Measurements from ENCODE around the gene MRPS26. TPM values are rescaled to one million over a fixed set of nuclear protein-coding genes. Genes with fewer than 3 reads are reported as not detected.
A peak's percentile ranks its signal among the peaks of the same experiment; 100 is the strongest.

Gene MRPS26
- total and polyA plus RNA-seq, 2 of the 13 experiments (the other 11 are each of a cell fraction or from before 2014, with no cell fraction given) = 89.8 to 187 TPM

GRCh38 chr20:3067139-3068014, 21.5 kb downstream of the MRPS26 start (continued):
- no peak for TF ChIP-seq ZBTB39 (CRISPR knock-in tag; IDR thresholded peaks at IDR 0.05)
- no peak for TF ChIP-seq HMG20B (CRISPR knock-in tag; conservative IDR thresholded peaks at IDR 0.05)
- TF ChIP-seq NONO (IDR thresholded peaks at IDR 0.05) = no peak
- peak; percentile 39; the same call in 1 of the 2 replicates for TF ChIP-seq NONO (CRISPR knock-in tag; conservative IDR thresholded peaks at IDR 0.05)
- no peak for TF ChIP-seq YY1 (IDR thresholded peaks at IDR 0.05; ENCODE audit: insufficient read depth, insufficient replicate concordance, low read depth, low read length)
- TF ChIP-seq ZNF598 (CRISPR knock-in tag; IDR thresholded peaks at IDR 0.05; ENCODE audit: borderline replicate concordance) = no peak
- no peak for TF ChIP-seq NCOA5 (CRISPR knock-in tag; IDR thresholded peaks at IDR 0.05)
- no peak for TF ChIP-seq JUN (CRISPR knock-in tag; IDR thresholded peaks at IDR 0.05)
- peak; percentile 53 for TF ChIP-seq CEBPG (CRISPR knock-in tag; IDR thresholded peaks at IDR 0.05)
- peak; percentile 61; the same call in 1 of the 2 replicates for TF ChIP-seq CEBPB (IDR thresholded peaks at IDR 0.05; ENCODE audit: borderline replicate concordance, low read depth, low read length)
- no peak for TF ChIP-seq ARNT2 (CRISPR knock-in tag; IDR thresholded peaks at IDR 0.05; ENCODE audit: low read depth)
- TF ChIP-seq ZBTB20 (CRISPR knock-in tag; IDR thresholded peaks at IDR 0.05; ENCODE audit: borderline replicate concordance, low read depth) = no peak
- TF ChIP-seq GZF1 (CRISPR knock-in tag; IDR thresholded peaks at IDR 0.05) = no peak
- no peak for TF ChIP-seq ZNF337 (CRISPR knock-in tag; IDR thresholded peaks at IDR 0.05; ENCODE audit: borderline replicate concordance, low read depth)
- TF ChIP-seq FOXP1 (IDR thresholded peaks at IDR 0.05) = no peak
- peak; percentile 52 for TF ChIP-seq FOXP1 (CRISPR knock-in tag; IDR thresholded peaks at IDR 0.05)
- TF ChIP-seq ASH2L (IDR thresholded peaks at IDR 0.05; ENCODE audit: insufficient read length, low read depth, low read length) = no peak
- TF ChIP-seq RXRA (CRISPR knock-in tag; IDR thresholded peaks at IDR 0.05) = no peak
- no peak for TF ChIP-seq NFIC (IDR thresholded peaks at IDR 0.05; ENCODE audit: low read length)
- no peak for TF ChIP-seq SATB2 (CRISPR knock-in tag; IDR thresholded peaks at IDR 0.05)
- TF ChIP-seq BRF2 (CRISPR knock-in tag; IDR thresholded peaks at IDR 0.05) = no peak
- TF ChIP-seq ATF5 (CRISPR knock-in tag; IDR thresholded peaks at IDR 0.05; ENCODE audit: low read depth) = no peak
- TF ChIP-seq XBP1 (CRISPR knock-in tag; IDR thresholded peaks at IDR 0.05) = no peak
- TF ChIP-seq ZNF660 (CRISPR knock-in tag; IDR thresholded peaks at IDR 0.05; ENCODE audit: borderline replicate concordance, low read depth) = no peak
- no peak for TF ChIP-seq MTERF4 (CRISPR knock-in tag; IDR thresholded peaks at IDR 0.05)
- TF ChIP-seq ZNF256 (CRISPR knock-in tag; conservative IDR thresholded peaks at IDR 0.05) = no peak
